Embryonic facial prominence (tissue), 1 donor: ENCODE results near the gene CFAP100.

Experiments
- DNase-seq: peaks from one replicate; pipeline ENCODE4 v3.0.0-alpha.2; 2016; ENCODE audit errors: extremely low spot score

CFAP100 gene

GRCh38 chr3:126356373-126357264, 38.1 kb upstream of the CFAP100 start:
- DNase-seq, result no peak

GRCh38 chr3:126357295-126358037, 37.2 kb upstream of the CFAP100 start, which contains the start of gene KLF15:
Gene KLF15 (minus strand): TSS chr3:126357408. CDS start chr3:126352922, 4,486 bp downstream.
- no peak for DNase-seq

DNA sequence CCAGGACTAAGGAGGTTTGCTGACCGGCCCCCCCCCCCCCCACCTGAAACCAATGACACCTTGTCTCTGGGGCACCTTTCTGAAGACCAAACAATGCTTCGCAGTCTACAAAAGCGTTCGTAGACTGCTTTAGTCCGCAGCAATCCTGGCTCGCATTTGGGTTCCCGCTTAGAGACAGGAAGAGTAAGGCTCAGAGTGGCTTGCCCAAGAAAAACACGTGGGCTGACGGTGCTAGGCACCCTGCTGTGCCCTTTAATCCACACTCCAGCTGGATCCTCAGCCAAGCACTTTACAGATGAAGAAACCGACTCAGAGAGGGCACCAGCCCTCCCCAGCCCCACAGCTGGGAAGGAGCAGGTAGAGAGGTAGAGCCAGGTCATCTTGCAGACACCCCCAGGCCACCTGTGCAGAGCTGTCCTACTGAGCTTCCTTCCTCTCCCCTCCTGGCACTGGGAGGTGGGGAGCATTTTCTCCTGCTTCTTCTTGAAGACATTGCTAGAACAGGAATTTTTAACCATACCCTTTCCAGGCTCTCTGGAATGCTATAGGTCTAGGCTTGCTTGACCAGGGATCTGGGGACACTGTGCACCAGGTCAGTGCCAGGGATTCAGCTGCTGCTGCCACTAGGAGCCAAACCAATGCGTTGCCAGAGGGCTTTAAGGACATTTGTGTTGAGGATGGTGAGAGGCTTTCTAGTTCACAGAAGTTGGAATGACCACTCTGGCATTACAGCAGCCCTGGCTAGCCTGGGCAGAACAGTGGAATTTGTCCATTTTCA, 36.5 kb upstream of the CFAP100 start:
- no peak for DNase-seq

- no peak for DNase-seq
Observed at GRCh38 chr3:126358816-126359181, 35.9 kb upstream of the CFAP100 start.

GRCh38 chr3:126360046-126360713, 34.5 kb upstream of the CFAP100 start:
- no peak for DNase-seq

- DNase-seq, result no peak
Observed at GRCh38 chr3:126360714-126361060, 34.0 kb upstream of the CFAP100 start.

- DNase-seq, result no peak
Observed at GRCh38 chr3:126361211-126361610, 33.5 kb upstream of the CFAP100 start.

DNA sequence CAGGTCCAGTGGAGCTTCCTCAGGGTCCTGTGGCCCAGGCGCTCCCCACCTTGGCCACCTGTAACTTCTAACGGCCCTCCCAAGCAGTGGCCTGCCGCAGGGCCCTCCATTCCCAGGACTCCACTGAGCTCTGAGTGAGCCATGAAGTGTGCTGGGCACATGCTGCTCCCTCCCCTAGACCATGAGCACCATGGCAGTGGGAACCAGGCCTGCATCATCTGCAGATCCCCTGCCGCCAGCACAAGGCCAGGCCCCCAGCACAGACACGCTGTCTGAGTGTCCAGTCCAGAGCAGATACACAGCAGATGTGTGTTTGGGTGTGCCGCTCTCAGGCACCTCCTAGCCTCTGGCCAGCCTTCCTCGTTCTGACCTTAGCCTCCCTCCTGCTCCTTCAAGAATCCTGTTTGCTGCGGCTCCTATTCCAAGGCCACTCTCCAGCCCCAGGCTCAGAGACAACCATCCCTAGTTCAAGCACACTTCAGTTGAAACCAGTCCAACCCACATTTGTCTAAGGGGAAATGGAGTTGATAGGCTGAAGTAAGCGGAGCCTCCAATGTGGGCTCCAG, 30.5 kb upstream of the CFAP100 start:
- DNase-seq, result no peak

GRCh38 chr3:126364731-126365301, 29.9 kb upstream of the CFAP100 start:
- no peak for DNase-seq

- DNase-seq, result no peak
Observed at GRCh38 chr3:126365351-126366277, 29.1 kb upstream of the CFAP100 start.

- no peak for DNase-seq
Observed at GRCh38 chr3:126367316-126367805, 27.3 kb upstream of the CFAP100 start.

- no peak for DNase-seq
Observed at GRCh38 chr3:126369490-126369889, 25.2 kb upstream of the CFAP100 start.

- DNase-seq, result no peak
Observed at GRCh38 chr3:126370055-126370454, 24.7 kb upstream of the CFAP100 start.

DNA sequence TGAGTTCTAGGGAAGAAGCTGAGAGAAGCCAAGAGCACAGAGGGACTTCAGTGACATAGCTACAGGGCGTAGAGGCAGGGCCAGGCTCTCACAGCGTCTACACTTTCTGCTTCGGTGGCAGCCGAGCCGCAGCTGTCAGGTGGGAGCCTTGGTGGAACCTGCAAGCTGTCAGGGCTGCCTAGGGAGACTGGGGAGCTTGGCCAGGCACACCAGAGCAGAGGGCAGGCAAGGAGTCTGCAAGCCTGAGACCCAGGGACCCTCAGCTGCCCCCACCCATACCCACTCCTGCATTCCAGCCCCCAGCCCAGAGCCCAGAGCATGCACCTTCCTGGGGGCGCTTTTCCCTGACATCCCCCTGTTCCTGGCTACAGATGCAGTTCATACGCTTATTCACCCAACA, 24.1 kb upstream of the CFAP100 start:
- DNase-seq, result no peak

DNA sequence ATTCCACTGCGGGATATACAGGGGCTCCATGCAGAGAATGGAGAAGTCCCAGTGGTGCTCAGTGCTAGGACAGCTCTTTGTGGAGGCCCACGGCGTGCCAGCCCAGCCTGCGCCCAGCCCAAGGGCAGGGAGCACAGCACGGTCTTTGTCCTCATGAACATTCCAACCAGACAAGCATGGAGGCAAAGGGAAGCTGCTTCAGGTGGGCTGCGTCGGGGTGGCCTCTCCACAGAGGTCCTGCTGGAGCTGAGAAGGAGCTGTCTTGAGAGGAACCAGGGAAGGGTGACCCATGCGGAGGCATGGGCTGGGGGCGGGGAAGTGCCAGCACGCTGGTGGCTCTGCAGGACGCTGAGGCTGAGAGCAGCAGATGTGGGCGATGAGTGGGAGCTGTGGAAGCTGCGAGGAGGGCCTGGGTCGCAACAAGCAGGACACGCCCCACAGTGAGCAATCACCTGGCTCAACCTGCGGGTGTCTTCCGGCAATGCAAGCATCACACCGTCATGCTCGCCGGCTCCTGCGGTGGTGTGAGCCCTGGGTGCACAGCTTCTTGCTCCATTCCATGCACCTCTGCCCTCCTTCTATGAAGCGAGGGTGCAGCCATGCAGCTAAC, 23.5 kb upstream of the CFAP100 start:
- no peak for DNase-seq

DNA sequence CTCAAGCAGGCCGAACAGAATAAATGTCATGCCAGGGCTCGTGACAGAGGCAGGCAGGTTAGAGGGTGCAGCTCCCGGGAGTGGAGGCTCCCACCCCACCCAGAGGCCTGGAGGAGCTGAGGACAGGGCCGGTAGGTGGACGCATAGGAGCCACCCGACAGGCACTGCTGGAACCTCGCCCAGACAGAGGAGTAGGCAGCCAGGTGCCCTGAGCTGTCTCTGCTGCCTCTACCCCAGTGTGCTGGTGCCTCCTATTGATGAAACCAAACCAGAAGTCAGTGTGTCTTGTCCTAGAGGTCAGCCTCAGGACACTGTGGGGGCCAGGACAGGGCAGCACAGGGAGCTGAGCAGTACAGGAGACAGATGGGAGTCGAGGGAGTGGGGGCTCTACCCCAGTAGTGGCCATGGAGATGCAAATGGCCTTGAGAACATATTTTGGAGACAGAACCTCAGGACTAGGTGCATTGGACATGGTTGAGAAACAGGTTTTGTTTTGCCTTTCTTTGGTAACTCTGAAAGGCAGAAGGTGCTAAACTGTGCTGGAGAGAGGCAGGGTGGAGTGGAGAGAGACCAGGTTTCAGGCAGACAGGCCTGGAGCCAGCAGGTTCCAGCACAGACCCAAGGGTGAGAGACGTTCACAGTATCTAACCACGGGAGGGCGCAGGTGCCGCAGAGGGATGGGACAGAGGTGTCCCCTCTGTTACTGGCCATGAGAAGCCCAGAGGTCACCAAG, 22.1 kb upstream of the CFAP100 start:
- no peak for DNase-seq

- DNase-seq, result no peak
Observed at GRCh38 chr3:126373146-126373613, 21.5 kb upstream of the CFAP100 start.
